K562 (cell line): Measurements from ENCODE around the gene CRK. TPM values are rescaled to one million over a fixed set of nuclear protein-coding genes. Genes with fewer than 3 reads are reported as not detected.
A peak's percentile ranks its signal among the peaks of the same experiment; 100 is the strongest.

Source experiments
- ATF3 ChIP-seq, 2 experiments: fragments of 450-650 bp in 1 of 2; sonication (generic) in 1 of 2; formaldehyde crosslinking in 1 of 2; IDR thresholded peaks in 1 of 2; conservative IDR thresholded peaks in 1 of 2; 2 replicates each; pipeline versions ENCODE4 v1.6.1 to v1.8.1; 2016 to 2023; ENCODE audit warnings: mild to moderate bottlenecking in 2 of 2, moderate library complexity in 2 of 2, inconsistent platforms in 1 of 2, missing genetic modification reagents in 1 of 2
- BCOR ChIP-seq: fragments of 450-650 bp; IDR thresholded peaks from 2 replicates; pipeline ENCODE4 v1.6.1; 2016
- CBX3 ChIP-seq, 2 experiments: IDR thresholded peaks; 1 replicate in 1 of 2; 2 replicates in 1 of 2; pipeline ENCODE4 v1.6.1; 2012; ENCODE audit warnings: inconsistent platforms in 2 of 2, low read length in 2 of 2, borderline replicate concordance in 1 of 2, control low read depth in 1 of 2
- EP300 ChIP-seq: IDR thresholded peaks from 2 replicates; pipeline ENCODE4 v1.6.1; 2012; ENCODE audit warnings: low read length, improper control_type of control experiment
- MAFK ChIP-seq: IDR thresholded peaks from 2 replicates; pipeline ENCODE4 v1.6.1; 2011; ENCODE audit warnings: low read length, improper control_type of control experiment
- MED1 ChIP-seq: sonication (generic); formaldehyde crosslinking; IDR thresholded peaks from 2 replicates; pipeline ENCODE4 v1.8.1; 2023; ENCODE audit warnings: missing genetic modification reagents, borderline replicate concordance
- NR0B1 ChIP-seq: fragments of 450-650 bp; IDR thresholded peaks from one replicate; pipeline ENCODE4 v1.6.1; 2018; ENCODE audit warnings: mild to moderate bottlenecking, moderate library complexity; ENCODE audit not compliant: partially characterized antibody
- SOX6 ChIP-seq: fragments of 450-650 bp; IDR thresholded peaks from 2 replicates; pipeline ENCODE4 v1.6.1; 2014; ENCODE audit warnings: mild to moderate bottlenecking
- TRIM24 ChIP-seq, 2 experiments: fragments of 450-650 bp; IDR thresholded peaks; 2 replicates each; pipeline ENCODE4 v1.6.1; 2016
- TRIM28 ChIP-seq: fragments of 450-650 bp; IDR thresholded peaks from 2 replicates; pipeline ENCODE4 v1.6.1; 2017
- polyA plus RNA-seq, 8 experiments: library from polyadenylated mRNA; depleted of rRNA in 4 of 8; stranded (reverse) in 5 of 8; unstranded in 3 of 8; fragments of >200 nt; fragmentation: Nextera tagmentation in 2 of 8; fragmentation: Illumina TruSeq in 1 of 8; extraction: Ambion mirVana in 2 of 8; extraction: Trizol in 1 of 8; gene quantifications; 2 replicates each; pipeline versions ENCODE4 v1.2.1 to v1.2.3, GENCODE V29; 2011 to 2014; ENCODE audit warnings: inconsistent platforms in 1 of 8, missing spikeins in 1 of 8
- total RNA-seq, 7 experiments: library from RNA; depleted of rRNA in 6 of 7; stranded (reverse); fragments of >200 nt in 6 of 7; fragmentation: Illumina TruSeq in 2 of 7; extraction: Trizol in 2 of 7; gene quantifications; 2 replicates each; pipeline versions ENCODE4 v1.2.1 to v1.2.3, GENCODE V29; 2011 to 2021; ENCODE audit warnings: low replicate concordance in 1 of 7

The CRK gene
- total and polyA plus RNA-seq, 9 of the 15 experiments (the other 6 are each of a cell fraction or from before 2014, with no cell fraction given): 13.1 to 40.2 (median 26.1) TPM

DNA sequence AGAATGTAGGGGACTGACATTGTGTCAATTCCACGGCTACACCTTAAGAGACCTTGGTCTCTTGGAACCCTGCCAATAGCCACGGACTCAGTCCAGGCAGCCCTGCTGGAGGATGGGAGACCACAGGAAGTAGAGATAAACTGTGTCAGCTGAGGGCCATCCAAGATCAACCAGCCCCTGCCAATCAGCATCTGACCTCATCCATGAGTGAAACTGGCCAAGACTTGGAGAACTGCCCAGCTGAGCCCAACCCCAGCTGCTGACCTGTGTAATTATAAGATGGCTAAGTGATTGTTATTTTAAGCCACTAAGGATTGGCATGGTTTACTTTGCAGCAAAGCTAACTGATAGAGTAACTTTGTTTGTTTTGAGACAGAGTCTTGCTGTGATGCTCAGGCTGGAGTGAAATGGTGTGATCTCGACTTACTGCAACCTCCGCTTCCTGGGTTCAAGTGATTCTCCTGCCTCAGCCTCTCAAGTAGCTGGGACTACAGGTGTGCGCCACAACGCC lies 42.7 kb downstream of the CRK start (continued):
- TF ChIP-seq SOX6 (peak; percentile 27; the same call in 1 of the 2 replicates), MED1 (no peak), BCOR (no peak), TRIM28 (0 out of 2 replicates have a peak, but pooled peaks have one; percentile 46), EP300 (peak; percentile 14; the same call in 1 of the 2 replicates), MAFK (no peak), NR0B1 (no peak), ATF3 (IDR thresholded peaks at IDR 0.05) (peak; percentile 53; the same call in 1 of the 2 replicates), ATF3 (CRISPR knock-in tag; conservative IDR thresholded peaks at IDR 0.05) (no peak), TRIM24 (IDR thresholded peaks at IDR 0.05) (peak; percentile 65 to 78), CBX3 (IDR thresholded peaks at IDR 0.05; ENCODE audit: borderline replicate concordance in 1 of 2, low read length in 2 of 2) (peak in 1 of 2 experiments; percentile 67; a peak in 2 of 3 replicates)
